ENCODE results near the gene KSR1.

DNA sequence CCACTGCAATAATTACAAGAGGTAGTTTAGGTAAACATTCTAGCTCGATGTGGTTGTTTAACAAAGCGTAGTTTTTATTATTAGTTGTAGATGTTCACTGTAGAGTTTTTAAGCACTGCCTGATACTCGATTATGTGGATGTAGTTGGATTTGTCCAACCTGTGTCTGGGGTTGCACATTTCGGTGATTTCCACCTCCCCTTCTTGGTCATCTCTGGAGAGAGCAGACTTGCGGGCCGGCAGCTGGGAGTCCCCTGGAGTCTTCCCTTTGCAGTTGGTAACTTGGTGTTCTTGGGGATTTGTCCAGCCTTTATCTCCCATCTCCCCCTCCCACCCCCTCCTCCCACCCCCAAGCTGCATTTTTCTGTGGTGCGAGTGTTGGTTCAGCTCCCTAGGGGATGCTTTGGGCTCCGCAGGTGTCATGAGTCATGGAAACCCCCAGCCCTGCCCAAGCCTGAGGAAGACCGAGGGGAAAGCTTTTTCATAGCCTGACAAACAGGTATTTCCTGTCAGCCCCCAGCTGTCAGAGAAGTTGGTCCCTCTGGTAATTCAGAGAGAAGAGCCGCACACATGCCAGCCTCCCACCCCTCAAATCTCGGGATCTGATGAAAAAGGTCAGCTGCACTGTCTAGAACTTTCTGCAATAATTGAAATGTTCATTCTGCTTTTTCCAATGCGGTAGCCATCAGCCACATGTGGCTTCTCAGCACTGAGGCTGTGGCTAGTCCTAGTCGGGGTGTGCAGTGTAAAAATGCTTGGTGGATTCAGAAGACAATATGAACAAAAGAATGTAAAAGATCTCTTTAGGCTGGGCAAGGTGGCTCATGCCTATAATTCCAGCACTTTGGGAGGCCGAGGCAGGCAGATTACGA, 50.3 kb downstream of the KSR1 start:
- no peak for TF ChIP-seq CTCF (IDR thresholded peaks at IDR 0.05)
- TF ChIP-seq POLR2A (IDR thresholded peaks at IDR 0.05) = no peak
